ENCODE measurements around the gene SHB.

SHB gene

DNA sequence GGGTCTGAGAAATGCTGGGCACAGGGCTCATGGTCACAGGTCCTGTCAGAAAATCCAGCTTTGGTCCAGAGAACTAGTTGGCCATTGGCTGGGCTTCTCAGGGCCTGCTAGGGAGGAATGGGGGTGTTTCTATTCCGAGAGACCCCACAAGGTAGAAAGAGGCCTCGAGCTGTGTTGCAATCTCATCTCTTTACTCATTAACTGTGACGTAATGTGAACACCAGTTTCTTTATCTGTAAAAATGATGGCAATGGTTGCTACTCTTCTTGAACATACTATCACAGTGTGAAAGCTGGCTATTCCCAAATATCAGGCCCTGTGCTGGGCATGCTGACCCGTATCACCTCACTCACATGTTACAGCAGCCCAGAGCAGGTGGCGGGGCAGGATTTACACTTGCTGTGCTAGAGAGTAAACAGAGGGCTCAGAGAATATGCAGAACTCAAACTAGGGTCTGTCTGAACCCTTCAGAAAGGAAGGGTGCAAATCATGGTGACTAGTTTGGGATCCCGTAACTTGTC lies 129.4 kb downstream of the SHB start:
- no peak for DNase-seq (ENCODE audit: low spot score)

DNA sequence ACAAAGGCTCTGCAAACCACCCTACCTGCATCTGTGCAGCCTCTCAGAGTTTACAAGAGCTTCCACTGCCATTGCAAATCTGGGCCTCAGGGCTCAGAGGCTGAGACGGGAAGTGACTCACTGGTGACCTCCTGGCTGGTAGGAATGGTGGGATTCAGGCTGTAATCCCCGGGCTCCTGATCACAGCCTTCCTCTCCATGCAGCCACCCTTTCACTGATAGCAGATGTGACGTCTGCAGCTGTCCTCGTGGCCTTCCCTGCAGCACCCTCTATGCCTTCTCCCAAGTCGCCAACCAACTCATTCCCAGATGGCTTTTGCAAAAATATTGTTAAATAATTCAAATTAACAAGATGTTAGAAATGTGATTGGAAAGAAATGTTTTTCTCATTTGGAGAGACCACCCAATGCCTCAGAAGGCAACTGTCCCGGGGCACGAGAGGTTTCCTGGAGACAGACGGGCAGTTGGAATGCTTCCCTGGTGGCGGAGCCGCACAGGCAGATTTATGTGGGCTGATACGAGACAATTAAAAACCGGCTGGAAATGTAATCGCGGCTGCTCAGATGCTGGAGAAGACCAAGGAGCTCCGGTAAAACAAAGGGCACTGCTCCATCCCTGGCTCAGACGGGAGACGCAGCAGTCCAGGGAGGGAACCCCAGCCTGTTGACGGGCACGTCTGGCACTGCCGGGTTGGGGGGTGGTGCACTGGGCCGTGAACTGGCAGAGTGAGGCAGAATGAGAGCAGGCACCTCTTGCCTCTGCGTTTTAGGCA lies 130.7 kb downstream of the SHB start:
- DNase-seq (ENCODE audit: low spot score): no peak
- TF ChIP-seq, protein P1, sequence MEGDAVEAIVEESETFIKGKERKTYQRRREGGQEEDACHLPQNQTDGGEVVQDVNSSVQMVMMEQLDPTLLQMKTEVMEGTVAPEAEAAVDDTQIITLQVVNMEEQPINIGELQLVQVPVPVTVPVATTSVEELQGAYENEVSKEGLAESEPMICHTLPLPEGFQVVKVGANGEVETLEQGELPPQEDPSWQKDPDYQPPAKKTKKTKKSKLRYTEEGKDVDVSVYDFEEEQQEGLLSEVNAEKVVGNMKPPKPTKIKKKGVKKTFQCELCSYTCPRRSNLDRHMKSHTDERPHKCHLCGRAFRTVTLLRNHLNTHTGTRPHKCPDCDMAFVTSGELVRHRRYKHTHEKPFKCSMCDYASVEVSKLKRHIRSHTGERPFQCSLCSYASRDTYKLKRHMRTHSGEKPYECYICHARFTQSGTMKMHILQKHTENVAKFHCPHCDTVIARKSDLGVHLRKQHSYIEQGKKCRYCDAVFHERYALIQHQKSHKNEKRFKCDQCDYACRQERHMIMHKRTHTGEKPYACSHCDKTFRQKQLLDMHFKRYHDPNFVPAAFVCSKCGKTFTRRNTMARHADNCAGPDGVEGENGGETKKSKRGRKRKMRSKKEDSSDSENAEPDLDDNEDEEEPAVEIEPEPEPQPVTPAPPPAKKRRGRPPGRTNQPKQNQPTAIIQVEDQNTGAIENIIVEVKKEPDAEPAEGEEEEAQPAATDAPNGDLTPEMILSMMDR (IDR thresholded peaks at IDR 0.05; ENCODE audit: extremely low read depth, missing control alignments): no peak

More for the DNA sequence above, 129.4 kb downstream of the SHB start:
- TF ChIP-seq, protein P1 (IDR thresholded peaks at IDR 0.05; ENCODE audit: extremely low read depth, missing control alignments): no peak

DNA sequence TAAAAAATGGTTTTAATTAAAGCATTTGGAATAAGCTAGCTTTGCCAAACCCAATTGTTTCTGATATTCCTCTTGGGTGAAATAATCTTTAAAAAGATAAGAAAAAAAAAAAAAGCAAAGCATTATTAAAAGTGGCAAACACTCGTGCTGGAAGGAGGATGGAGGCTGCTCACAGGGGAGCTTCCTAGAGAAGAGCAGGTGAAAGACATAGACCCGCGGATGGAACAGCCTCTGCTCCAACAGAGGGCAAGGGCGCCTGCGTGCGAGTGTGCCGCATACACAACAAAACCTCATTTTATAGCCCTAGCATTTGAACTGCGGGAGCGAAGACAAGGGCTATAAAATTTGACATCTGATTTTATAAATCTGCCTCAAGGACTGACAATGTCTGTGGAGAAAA lies 131.7 kb downstream of the SHB start:
- TF ChIP-seq, protein P1 (IDR thresholded peaks at IDR 0.05; ENCODE audit: extremely low read depth, missing control alignments): no peak
- no peak for DNase-seq (ENCODE audit: low spot score)

DNA sequence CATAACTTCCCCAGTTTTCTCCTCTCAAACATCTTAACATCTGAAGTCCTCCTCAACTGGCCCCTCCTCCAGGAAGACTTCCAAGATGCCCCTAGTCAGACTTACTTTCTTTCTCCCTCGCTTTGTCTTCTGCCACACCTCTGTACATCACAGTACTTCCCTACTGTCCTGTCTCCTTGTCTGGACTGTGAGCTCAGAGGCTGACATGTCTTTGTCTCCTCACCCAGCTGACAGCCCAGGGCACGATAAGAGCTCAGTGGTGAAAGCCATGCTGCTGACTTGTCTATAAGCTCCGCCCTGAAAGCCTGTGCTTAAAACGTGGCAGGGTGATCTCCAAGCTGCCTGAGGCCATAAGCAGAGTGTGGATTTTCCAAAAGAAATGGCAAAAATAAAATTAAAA lies 132.1 kb downstream of the SHB start:
- no peak for DNase-seq (ENCODE audit: low spot score)
- TF ChIP-seq, protein P1 (IDR thresholded peaks at IDR 0.05; ENCODE audit: extremely low read depth, missing control alignments): no peak

DNA sequence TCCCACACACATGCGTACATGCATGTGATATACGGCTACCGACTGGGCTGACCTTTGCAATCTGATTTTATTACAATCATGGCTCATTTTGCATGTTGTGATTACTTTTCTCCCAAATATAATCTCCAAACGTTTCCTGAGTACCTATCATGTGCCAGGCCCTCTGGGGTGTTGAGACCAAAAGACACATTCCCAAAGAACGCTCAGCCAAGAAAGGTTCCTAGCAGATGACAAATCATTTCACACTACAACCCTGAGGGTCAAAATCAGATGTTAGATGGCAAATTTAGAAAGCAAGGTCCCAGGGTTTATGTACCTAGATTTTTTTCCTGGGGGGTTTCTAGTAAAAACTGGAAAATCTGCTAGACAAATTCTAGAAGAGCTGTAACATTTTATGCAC lies 132.7 kb downstream of the SHB start:
- DNase-seq (ENCODE audit: low spot score): no peak
- TF ChIP-seq, protein P1 (IDR thresholded peaks at IDR 0.05; ENCODE audit: extremely low read depth, missing control alignments): no peak

DNA sequence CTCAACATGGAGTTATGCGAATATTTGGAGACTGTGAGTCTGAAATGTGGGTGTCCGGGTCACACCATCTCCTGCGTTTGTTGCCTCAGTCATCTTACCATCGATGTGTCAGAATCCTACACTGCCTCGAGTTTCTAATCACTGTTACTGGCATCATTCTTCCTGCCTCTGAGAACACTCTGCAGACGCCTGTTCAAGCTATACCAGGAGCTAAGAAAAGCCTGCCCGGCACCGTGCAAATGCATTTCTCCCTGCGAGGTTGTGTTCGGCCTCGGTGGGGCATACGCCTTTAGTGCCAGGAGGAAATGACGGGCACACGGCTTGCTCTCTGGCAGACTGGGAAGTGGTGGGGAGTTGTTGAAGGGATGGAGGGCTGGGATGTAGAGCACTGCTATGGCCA lies 133.9 kb downstream of the SHB start:
- DNase-seq (ENCODE audit: low spot score): no peak
- TF ChIP-seq, protein P1 (IDR thresholded peaks at IDR 0.05; ENCODE audit: extremely low read depth, missing control alignments): no peak

DNA sequence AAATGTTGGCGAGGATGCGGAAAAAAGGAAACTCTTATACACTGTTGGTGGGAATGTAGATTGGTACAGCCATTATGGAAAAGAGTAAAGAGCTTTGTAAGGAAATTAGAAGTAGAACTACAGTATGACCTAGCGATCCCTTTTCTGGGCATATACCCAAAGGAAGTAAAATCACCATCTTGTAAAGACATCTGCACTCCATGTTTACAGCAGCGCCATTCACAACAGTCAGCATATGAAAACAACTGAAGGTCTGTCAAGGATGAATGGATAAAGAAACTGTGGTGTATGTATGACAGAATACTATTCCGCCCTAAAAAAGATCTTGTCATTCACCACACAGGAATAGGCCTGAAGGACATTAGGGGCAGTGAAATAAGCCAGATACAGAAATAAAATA lies 137.4 kb downstream of the SHB start:
- no peak for DNase-seq (ENCODE audit: low spot score)
- TF ChIP-seq, protein P1 (IDR thresholded peaks at IDR 0.05; ENCODE audit: extremely low read depth, missing control alignments): no peak
